ENCODE results near the gene ASPG.

- TF ChIP-seq CTCF (IDR thresholded peaks at IDR 0.05; ENCODE audit: low read length) (no peak), EZH2phosphoT487 (IDR thresholded peaks at IDR 0.05; ENCODE audit: low read length) (no peak), EZH2 (optimal IDR thresholded peaks at IDR 0.05; ENCODE audit: low read depth, low read length) (no peak)
Measured at GRCh38 chr14:104111301-104112112, 26.0 kb downstream of the ASPG start.
